Stimulated activated CD8-positive, alpha-beta memory T cell treated with anti-CD3 and anti-CD28 coated beads, Interleukin-12 subunit alpha, Interleukin-12 subunit beta, amount 100 ng/mL, for 24 hours (primary cell): Measurements from ENCODE around the gene CCDC9.

Experiments
- DNase-seq: peaks from one replicate; pipeline ENCODE4 v3.0.0-alpha.2; 2020; ENCODE audit errors: extremely low read depth

Gene CCDC9

DNA sequence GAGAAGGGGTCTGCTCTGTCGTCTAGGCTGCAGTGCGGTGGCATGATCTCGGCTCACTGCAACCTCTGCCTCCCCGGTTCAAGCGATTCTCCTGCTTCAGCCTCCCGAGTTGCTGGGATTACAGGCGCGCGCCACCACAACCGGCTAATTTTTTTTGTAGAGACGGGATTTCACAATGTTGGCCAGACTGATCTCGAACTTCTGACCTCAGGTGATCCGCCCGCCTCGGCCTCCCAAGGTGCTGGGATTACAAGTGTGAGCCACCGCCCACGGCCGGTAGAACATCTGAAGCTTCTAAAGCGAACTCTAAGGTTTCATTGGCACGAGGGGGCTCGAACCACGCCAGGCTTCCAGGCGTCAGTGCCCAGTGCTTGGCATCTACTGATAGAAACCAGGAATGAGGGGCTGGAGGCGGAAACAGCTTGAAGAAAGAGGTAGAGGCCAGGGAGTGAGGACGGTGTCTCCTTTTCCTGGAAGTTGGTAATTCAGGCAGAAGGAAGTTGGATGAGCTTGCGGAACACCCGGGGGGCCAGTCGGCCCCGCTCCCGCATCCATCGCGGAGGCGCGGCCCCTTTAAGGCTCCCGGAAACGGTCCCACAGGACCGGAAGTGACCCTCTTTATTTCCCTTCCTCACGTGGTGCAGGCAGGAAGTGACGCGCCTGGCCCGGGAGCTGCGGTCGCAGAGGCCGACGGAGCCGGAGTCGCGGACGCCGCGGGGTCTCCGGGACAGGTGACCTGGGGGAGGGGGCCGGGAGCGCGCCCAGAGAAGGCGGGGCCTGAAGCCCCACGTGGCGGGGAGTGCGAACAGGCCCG, at the start of gene CCDC9:
Gene CCDC9, plus strand, starts transcription at position 647 of the 814 bp plus-strand sequence. CDS start 1,876 bp downstream, outside the sequence.
- DNase-seq: peak; percentile 86

DNA sequence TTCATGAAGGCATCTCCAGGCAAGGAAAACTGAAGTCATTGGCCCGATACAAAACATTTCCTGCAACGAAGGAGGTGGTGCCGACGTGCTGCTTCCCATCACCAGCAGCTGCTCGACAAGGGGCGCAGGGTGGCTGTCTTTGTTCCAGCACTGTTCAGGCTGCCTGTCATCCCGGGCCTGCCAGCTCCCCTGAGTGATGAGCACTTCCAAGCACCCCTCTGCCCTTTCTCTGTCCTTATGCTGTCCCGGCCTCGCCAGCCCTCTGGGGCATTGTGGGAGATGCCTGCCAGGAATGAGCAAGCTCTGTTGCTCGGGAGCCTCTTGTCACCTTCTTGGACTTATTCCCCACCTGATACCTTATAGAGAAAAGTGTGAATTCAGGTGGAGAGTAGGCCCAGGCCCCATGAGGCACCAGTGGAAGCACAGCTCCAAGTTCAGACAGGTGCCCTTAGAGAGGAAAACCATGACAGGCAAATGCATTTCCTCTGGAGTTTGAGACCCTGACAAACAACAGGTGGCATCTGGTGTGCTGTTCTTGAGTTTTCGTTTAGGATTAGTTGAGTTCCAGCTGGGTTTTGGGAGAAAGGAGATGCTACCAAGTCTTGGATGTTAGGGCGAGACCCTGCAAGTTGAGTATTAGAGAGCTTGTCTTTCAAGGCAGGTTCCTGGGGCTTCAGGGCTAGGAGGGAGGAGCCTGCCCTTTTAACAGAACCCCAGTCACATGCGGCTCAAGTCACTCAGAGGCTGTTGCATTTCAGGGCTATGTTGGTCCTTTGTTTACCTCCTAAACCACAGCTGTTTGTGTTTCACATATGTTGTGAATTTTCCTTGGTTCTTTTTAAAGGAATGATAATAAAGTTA, 46.8 kb upstream of the CCDC9 start:
- no peak for DNase-seq

DNA sequence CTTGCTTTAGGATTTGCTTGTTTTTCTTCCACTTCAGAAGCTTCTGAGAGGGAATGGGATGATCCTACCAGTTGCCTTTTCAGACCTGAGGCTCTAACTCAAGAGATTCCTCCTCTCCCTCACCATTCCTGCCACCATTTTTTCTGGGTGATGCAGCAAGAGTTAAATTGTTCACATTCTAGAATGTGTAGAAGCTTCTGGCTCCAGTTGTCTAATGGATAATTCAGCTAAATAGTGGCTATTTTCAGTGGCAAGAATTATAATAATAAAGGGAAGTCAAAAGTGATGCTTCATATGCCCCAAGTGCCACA, 46.2 kb upstream of the CCDC9 start:
- DNase-seq: no peak

DNA sequence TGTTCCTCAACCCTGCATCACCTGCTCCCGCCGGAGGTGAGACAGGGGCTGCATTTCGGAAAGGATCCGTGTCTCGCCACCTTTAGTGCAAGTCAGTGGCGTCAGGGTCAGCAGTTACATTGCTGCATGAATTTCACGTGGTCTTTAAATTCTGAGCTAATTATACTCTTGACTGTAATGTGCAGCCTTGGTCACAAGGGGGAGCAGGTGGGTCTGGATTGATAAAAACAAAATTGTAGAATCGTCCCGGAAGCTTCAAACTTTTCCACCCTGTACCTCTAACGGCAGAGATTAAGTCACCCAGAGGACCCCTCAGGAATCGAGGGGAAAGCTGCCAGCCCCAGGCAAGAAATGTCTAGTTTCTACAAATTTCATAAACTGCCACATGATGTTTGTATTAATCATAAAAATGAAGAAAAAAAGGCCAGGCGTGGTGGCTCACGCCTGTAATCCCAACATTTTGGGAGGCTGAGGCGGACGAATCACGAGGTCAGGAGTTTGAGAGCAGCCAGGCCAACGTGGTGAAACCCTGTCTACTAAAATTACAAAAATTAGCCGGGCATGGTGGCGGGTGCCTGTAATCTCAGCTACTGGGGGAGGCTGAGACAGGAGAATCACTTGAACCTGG, 45.5 kb upstream of the CCDC9 start:
- DNase-seq: no peak

DNA sequence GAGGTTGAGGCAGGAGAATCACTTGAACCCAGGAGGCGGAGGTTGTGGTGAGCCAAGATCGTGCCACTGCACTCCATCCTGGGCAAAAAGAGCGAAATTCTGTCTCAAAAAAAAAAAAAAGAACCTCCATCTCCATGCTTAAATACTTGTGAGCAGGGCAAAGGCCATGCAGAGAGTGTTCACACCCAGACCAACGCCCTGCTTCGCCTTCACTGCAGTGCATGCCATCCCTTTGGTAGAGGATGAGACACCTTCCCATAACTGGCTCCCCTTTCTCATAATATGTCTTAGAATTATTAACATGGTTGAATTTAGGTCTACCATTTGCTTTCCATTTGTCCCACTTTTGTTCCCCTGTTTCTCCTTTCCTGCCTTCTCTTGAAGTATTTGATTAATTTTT, 40.7 kb upstream of the CCDC9 start:
- DNase-seq: no peak

DNA sequence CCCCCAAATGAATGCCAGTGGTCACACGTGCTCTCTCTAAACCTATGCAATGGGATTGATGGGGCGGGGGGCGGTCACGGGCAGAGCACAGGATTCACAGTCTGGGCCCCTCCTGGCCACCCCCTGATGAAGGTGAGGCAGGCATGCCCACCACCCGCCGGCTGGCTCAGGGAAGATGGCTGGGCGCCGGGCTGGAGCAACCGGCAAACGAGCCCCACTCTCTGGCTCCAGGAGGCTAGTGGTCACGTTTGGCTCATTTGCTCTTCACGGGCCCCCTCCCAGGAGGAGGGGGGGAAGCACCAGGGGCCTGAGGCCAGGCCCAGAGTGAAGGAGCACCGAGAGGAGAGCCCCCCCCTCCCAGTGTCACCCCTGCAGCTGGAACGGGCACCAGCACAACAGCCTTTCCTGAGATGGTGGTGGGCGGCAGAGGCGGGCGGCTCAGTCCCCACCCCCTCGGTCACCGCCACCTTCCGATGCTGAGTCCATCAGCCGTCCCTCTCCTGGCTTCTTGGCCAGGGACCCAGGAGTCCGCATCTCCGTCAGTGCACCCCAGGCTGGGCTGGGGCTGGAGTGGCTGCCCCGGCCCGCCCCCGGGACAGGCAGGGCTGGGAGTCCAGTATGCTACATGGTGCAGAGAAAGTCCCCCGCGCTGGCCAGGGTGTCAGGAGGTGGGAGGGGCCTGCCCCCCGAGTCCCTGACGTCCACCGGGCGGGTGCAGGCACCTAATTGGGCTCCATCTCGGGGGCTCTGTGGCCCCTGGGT, 35.1 kb upstream of the CCDC9 start:
- DNase-seq: no peak

DNA sequence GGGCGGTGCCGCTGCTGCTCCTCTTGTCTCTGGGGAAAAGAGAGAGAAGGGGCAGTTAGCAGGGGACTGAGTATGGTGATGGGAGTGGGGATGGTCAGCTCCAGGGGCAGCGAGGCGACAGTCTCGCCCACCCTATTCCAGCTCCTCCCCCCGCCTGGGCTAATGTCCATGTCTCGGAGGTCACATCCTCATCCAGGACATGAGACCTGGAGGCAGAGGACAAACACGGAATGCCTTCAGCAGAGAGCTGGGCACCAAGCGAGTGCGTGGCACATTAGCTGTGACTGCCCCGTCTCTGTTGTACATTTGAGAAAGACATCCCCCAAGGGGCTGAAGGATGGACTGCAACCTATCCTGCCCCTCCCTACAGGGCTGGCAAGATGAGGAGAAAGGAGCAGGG, 34.4 kb upstream of the CCDC9 start:
- no peak for DNase-seq

DNA sequence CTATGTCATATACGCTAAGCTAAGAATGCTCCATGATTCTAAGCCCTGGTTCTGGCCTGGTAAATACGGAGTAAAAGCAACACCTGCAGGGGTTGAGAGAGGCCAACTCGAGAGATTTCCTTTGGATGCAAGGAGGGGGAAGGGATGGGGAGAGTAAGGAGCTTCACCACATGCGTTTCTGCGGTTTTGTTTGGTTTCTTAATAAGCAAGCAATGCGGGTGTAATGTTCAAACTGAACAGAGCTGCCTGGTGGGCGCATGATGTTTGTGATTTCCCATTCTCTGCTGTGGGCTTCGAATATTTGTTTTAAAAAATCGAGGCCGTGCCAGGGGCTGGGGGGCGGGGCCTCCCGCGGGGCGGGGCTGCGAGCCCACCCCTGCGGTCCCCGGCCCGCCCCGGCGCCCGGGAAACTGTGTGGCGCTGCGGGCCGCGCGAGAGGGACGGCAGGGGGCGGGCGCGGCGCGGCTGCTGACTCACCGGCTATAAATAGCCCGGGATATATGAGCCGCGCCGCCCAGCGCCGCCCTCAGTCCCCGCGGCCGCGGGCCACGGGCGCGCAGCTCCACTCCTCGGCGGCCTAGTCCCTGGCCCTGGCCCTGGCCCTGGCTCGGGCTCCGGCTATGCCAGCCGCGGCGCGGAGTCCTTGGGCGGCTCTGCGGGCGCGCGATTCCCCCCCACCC, 30.4 kb upstream of the CCDC9 start:
- DNase-seq: peak; percentile 65

DNA sequence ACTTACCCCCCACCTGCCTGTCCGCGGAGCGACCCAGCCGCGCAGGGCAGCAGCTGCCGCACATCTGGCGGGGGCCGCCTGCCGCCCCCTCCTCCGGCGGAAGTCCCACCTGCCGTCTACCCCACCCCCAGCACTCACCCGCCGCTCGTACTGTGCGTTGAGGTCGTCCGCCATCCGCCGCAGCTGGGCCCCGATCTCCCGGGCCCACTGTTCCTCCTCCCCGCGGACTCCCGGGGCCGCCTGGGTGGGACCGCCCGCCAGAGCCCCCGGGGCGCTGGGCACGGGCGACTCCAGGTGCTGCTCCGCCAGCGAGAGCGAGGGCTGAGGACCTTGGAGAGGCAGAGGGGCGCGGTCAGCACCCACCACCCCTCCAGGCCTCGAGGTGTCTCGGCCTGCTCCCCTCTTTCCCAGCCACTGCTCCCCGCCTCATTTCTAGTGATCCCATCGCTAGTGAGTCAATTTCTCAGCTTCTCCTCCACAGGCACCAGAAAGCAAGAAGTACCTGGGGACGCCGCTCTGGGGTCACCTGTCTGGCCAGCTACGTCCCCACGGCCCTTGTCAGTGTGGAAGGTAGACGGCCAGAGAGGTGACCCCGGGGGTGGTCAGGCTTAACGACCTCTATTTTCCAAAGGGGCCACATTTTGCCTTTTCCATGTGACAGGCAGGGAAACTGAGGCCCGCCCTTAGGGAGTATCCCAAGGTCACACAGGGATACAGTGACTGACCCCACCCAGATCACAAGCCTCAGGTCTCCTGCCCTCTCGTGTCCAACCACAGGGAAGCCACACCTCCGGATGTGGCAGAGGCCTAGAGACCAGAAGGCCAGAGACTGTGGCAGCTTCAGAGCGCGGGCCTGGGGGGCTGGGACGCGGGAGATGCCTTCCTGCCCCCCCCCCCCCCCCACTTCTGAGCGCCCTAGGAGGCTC, 29.6 kb upstream of the CCDC9 start:
- no peak for DNase-seq

DNA sequence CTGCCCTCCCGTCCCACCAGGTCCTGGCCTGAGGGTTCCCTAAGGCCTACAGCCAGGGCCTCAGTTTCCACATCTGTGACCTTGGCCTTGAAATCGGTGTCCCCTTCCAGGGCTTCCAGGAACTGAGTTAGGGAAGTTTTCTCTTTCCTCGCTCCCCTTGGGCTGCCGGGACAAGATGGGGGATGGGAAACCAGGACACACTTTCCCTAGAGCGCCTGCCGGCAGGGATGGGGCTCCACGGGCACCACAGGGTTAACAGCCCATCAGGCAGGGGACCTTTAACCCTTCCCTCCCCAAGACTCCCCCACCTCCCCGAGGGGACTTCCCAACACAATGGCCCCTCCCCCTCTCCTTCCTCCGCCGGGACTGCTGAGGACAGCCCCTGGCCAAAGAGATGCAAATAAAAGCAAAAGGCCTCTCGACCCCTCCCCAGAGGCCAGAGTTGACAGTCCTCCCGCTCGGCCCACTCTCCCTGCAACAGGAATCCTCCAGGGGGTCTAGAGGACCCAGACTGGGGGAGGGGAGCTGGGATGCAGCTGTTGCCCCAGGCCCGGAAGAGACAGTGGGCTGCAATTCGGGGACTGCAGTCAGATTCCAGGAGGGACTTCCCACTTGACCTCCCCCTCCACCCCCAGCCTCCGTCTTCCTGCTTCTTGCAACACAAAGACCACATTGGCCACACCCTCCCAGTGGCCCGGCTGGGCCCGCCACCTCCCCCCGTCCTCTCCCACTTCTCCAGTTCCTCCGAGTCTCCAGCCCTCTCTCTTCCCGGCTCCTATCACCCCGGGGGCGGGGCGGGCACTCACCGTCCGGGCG, 28.8 kb upstream of the CCDC9 start:
- no peak for DNase-seq

DNA sequence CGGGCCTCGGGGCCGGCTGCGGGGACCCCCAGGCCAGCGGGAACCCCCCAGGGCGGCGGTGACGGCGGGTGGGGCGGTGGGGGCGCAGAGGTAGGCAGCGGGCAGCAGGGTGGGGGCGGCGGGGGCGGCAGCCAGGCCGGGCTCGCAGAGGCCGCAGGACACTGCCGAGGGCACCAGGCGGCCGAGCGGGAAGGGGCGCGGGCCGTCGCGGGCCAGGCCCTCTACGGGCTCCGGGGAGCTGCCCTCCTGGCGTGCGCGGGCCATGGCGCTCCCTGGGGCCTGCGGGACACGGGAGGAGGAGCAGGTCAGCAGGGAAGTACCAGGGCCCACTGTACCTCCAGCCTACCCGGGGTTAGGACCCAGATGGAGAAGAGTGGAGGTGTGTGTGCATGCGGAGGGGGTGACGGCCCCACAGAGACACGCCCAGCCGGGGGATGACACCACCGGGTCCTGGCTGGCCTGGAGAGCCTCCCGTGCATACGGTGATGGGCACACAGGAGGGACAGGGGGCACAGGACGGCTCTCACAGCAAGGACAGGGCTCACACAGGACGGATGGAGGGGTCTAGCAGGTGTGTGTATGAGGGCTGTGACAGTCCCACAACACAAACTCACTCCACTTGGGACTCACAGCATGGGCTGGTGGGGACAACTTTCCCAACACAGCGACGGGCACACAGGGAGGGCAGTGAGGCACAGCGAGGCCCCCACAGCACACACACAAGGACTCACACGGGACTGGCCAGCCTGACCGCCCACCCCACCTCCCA, 28.0 kb upstream of the CCDC9 start:
- DNase-seq: no peak

DNA sequence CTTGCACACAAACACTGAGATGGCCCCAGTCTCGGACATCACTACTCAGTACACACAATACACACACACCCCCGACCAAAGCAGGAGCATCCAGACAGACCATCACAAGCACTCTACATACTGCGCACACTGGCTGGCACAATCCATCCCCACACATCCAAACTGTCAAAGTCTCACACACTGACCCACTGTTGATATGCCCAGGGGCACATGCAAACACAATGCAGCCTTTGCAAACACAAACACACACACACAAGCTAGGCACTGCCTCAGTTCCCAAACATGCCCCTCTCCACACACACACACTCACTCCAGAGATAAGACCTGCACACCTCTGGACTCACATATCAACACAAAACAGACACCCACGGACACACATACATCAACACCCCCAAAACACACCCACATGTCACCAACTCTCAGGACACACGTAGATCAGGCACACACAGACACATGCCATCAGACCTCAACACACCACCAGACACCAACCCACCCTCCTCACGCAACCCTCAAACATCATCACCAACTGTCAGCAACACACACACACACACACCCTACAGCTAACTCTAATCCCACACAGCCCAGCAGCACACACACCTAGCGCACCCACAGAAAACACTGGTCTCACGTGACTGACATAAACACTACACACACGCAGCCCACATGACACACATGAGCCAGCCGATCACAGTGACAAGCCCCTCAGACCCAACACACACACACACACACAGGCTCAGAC, 27.2 kb upstream of the CCDC9 start:
- no peak for DNase-seq

DNA sequence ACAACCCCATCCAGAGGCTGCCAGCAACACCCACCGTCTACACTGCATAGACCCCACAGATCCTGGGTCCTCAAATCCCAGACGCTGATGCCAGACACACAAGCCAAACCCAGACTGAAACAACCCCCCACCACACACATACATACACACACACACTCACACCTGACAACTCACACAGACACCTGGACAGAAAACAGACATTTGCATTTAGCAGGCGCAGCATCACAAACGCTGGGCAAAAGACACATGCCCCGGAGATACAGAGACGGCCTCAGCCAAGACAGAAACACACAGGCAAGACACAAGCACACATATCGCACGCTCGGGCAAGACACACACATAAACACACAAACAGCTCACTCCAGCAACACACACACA, 26.7 kb upstream of the CCDC9 start:
- no peak for DNase-seq

DNA sequence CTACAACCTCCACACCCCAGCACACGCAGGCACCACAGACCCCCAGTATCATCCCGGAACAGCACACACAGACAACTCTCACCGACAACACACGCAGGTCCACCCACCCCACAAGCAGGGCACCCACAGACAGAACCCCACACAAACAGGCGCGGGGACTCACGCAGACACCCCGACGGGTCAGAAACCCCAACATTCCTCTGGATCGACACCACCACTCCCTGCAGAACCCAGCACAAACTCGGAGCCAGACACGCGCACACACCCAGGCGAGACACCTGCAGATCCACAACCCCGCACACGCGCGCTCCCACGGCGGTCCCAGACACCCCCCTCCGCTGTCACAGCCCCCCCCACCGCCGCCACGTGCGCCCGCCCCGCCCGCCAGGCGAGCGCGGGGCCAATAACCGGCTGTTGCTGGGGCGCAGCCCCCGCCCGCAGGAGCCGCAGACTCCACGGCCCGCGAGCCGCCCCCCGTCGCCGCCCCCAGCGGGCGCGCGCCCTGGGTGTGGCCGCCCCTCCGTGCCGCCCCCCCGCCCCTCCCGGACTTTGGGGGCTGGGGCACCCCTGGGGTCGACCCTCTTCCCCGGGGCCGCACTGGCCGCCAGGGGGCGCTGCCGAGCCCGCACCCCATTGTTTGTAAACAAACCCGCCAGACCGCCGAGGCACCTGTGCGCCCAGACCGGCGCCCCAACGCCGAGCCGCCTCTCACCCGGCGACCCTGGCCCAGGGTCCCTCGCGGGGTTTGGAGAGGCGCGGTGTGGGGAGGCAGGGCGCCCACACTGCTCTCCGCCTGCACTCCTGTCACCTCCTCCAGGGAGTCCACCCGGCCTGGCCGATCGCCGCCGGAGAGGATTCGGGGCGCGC, 26.0 kb upstream of the CCDC9 start:
- no peak for DNase-seq

DNA sequence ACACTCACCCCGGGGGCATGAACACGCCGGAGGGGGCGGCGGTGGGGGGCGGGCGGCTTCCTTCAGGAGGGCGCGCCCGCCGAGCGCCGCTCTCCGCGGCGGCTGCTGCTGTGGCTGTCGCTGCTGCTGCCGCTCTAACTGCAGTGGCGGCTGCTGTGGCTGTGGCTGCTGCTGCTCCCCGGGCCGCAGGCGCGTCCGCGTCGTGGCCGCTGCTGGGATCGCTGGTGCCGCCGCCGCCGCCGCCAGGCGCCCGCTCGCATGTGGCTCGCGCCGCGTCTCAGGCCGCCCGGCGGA, 25.5 kb upstream of the CCDC9 start, which contains the start of gene BBC3:
Gene BBC3, minus strand, starts transcription at position 279 of the 294 bp plus-strand sequence. CDS start 2,768 bp downstream, outside the sequence.
- DNase-seq: no peak

DNA sequence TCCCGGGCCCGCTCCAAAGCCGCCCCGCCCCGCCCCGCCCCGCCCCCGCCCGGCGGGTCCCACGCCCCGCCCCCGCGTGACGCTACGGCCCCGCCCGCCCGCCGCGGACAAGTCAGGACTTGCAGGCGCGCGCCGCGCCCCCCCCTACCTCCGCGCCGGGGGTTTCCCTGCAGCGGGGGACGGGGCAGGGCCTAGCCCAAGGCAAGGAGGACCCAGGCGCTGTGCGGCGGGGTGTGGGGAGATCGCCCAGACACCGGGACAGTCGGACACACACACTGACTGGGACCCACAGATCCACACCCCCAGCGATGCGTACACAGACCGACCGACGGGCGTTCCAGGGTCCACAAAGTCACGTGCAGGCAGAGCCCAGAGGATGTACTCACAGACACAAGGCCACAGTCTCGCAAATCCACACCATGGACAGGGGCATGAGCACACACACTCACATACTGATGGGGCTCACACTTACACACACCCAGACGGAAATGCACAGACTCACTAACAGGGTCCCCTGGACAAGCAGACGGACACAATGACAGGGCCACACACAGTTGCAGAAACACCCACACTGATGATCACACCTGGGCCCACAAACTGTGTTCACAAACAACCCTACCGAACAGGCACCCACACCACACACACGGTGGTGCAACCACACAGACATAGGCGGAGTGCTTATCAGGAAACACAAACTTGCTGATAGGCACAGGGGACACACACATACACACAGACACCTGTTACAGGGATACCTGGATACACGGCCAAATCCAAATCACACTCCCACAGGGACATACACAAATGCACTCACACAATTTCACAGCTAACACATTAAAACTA, 24.9 kb upstream of the CCDC9 start:
- peak; percentile 76 for DNase-seq
